C1 segment of cervical spinal cord (tissue), 14 donors: ENCODE measurements around the gene OR52L1.
"Not testable (repeated sequence)": the region's sequence is repeated elsewhere in the genome, so short reads cannot be mapped to it uniquely, and the experiment has no call there.

Source experiments
- DNase-seq, 14 donors: peaks; one replicate each; lab custom pipeline; 2025; lab: John Stamatoyannopoulos, UW

The OR52L1 gene

GRCh38 chr11:5986885-5987284 lies at the start of gene OR52L1:
OR52L1 (minus strand) TSS chr11:5986985; CDS start chr11:5986930, 55 bp downstream.
- DNase-seq: no peak

DNA sequence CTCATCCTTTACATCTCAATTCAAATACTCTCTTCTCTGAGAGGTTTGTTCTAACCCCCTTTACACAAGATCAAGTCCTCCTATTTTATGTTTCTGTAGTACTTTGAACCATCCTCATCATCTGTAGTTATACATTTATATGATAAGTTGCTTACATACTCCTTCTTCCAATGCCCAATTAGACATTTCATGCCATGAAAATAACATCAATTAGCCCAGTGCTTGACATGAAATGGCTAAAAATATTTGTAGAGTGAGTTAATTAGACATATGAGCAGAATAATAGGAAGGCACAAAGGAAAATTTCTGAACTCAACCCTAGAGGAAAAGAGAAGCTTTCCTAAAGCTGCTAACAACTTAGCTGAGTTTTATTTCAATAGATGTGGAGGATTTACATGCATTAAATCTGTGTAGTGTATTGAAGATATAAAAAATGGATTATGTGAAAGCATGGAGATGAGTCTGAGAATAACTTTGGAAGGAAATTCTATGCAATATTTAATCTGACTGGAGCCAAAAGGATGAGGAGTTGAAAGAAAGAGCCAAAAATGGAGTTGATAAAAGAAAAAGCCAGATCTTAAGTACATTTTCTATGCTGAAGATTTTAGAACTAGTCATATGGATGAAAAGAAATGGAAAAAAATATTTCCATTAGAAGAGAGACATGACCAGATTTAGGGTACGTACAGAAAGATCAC lies 44.1 kb upstream of the OR52L1 start, which contains the start of gene OR56A1:
TSS of gene OR56A1 (minus strand) at position 51 of the 698 bp plus-strand sequence. CDS start 3,066 bp downstream, outside the sequence.
- DNase-seq: no peak

- DNase-seq: no peak
Observed at GRCh38 chr11:6027501-6027900, 40.7 kb upstream of the OR52L1 start.

- DNase-seq: no peak
Observed at GRCh38 chr11:6025056-6025455, 38.3 kb upstream of the OR52L1 start.

DNA sequence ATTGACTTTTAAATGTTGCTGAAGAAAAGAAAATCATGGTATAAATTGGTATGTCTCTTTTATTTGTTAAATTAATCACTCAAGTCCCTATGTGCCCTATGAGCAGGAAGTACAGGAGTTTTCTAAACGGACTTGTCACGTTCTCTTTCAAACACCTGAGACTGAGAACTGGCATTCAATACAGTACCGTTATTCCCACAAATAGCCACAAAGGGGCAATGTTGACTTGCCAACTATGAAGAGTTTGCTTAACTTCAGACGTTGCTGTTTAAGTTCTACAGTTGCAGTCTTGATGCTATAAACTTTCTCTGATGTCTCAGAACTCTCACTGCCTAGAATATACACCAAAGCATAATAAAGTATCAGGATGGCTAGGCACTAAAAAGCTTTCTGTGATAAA lies 36.2 kb upstream of the OR52L1 start:
- no peak for DNase-seq

GRCh38 chr11:6013042-6013441 lies 26.3 kb upstream of the OR52L1 start:
- DNase-seq: no peak

GRCh38 chr11:6012035-6012668 lies 25.4 kb upstream of the OR52L1 start:
- no peak for DNase-seq

- no peak for DNase-seq
Observed at GRCh38 chr11:6006846-6007245, 20.1 kb upstream of the OR52L1 start, which contains the start of gene OR56A4. OR56A4 (minus strand) TSS chr11:6006946; CDS start chr11:6002992, 3,954 bp downstream.

DNA sequence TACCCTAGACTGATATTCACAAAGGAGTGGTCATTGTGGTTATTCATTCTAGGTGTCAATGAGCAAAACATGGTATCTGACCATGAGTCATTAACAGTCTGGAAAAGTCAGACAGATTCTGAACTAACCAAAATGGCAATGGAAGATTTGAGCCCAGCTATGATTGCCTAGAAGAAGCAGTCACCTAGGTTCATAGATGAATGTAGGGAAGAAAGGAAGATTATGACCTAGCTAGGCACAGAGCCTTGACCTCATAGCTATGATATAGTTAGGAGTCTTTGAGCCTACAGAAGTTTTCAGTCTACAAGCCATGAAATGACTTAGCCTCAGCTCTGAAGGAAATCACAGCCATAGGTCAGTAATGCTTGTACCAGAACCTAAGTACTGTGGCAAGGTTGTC lies 19.6 kb upstream of the OR52L1 start:
- DNase-seq: no peak

GRCh38 chr11:6002202-6002699 lies 15.5 kb upstream of the OR52L1 start:
- no peak for DNase-seq

GRCh38 chr11:5994791-5995190 lies 8.0 kb upstream of the OR52L1 start:
- DNase-seq: no peak

- peak in 1 of 14 donors; percentile 23 for DNase-seq
Observed at GRCh38 chr11:5992604-5993251, 5.9 kb upstream of the OR52L1 start.

DNA sequence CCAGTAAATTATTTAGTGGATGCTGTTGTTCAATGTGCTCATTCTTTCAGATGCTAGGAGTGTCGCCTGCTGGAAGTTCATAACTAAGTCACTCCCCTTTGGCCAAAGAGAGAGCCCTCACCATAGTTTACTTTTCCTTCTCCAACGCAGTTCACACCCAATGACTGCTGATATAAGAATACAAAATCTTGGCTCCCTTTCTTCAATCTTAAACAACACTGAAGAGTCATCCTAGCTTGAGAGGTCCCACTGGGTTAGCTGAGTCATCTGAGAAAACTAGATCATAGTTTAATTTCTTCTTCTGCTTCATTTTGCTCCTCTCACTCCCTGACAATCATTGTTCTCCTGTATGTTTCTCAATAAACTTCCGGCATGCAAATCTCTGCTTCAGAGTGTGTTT lies 5.4 kb upstream of the OR52L1 start:
- DNase-seq: no peak

- DNase-seq: no peak
Observed at GRCh38 chr11:5989203-5989602, 2.4 kb upstream of the OR52L1 start.

DNA sequence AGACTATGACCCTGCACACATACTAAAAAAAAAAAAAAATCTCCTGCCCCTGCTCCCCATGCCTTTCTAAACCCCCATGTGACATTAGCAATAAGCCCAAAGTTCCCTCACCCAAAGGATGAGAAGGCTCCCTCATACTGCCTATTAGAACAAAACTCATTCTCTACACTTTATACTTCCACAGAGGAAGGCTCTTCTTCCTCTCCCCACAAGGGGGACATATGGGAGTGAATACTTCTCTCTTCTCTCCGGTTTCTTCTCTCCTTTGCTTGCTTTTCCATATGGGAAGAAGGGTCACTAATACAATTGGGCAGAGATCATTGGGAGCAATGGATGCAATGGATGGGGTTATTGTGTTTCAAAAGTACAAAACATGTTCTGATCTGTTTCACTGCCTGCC lies 3.3 kb downstream of the OR52L1 start:
- DNase-seq: no peak

GRCh38 chr11:5973530-5973929 lies 13.3 kb downstream of the OR52L1 start:
- DNase-seq: no peak

GRCh38 chr11:5968394-5968793 lies 18.4 kb downstream of the OR52L1 start, which contains the start of gene OR56A5:
OR56A5 (minus strand) TSS chr11:5968494; CDS start chr11:5968494, 0 bp downstream.
- no peak for DNase-seq

GRCh38 chr11:5967708-5968107 lies 19.1 kb downstream of the OR52L1 start:
- no peak for DNase-seq

GRCh38 chr11:5966958-5967357 lies 19.8 kb downstream of the OR52L1 start:
- no peak for DNase-seq

GRCh38 chr11:5960704-5961320 lies 26.0 kb downstream of the OR52L1 start:
- DNase-seq: not testable (repeated sequence)

- no peak for DNase-seq
Observed at GRCh38 chr11:5955586-5955985, 31.2 kb downstream of the OR52L1 start.

GRCh38 chr11:5941951-5942350 lies 44.8 kb downstream of the OR52L1 start, which contains the start of gene OR56A3:
OR56A3 (plus strand) TSS chr11:5942251; CDS start chr11:5947347, 5,096 bp downstream.
- no peak for DNase-seq
